H1 (cell line): Measurements from ENCODE around the gene SCNN1B. TPM values are rescaled to one million over a fixed set of nuclear protein-coding genes. Genes with fewer than 3 reads are reported as not detected.

Experiments
- CTCF ChIA-PET: fragments of 300-600 bp; sonication (Branson Sonifier 250); formaldehyde crosslinking; loops from one replicate; lab custom pipeline; 2021; ENCODE audit not compliant: partially characterized antibody; lab: Charles Lee
- POLR2A ChIA-PET: fragments of 300-600 bp; sonication (Branson Sonifier 250); formaldehyde crosslinking; loops from one replicate; lab custom pipeline; 2021; ENCODE audit warnings: inconsistent platforms; ENCODE audit not compliant: partially characterized antibody; lab: Charles Lee
- DNase-seq, 2 experiments: peaks; one replicate each; pipeline versions ENCODE4 v3.0.0 to v3.0.0-alpha.2; 2010 to 2022; ENCODE audit warnings: low spot score in 2 of 2, low read depth in 1 of 2, mixed read lengths in 1 of 2
- FAIRE-seq: peaks from 2 replicates; lab custom pipeline; 2011; peaks lifted over from hg19 to GRCh38; lab: Jason Lieb, UNC
- H2AFZ ChIP-seq: 2 replicates; pipeline ENCODE4 v1.8.1; 2012; ENCODE audit warnings: low read length, inconsistent platforms
- H2AK5ac ChIP-seq: 2 replicates; pipeline ENCODE4 v1.6.1; 2013; ENCODE audit warnings: low read depth, low read length
- H2BK120ac ChIP-seq: replicated peaks from 2 replicates; pipeline ENCODE3; 2013; ENCODE audit warnings: low read depth, low read length, inconsistent platforms
- H2BK12ac ChIP-seq: 2 replicates; pipeline ENCODE4 v1.6.1; 2013; ENCODE audit warnings: low read depth, low read length
- H2BK15ac ChIP-seq: 2 replicates; pipeline ENCODE4 v1.6.1; 2013; ENCODE audit warnings: low read length
- H2BK20ac ChIP-seq: 2 replicates; pipeline ENCODE4 v1.6.1; 2013; ENCODE audit warnings: low read length
- H2BK5ac ChIP-seq: 2 replicates; pipeline ENCODE4 v1.6.1; 2013; ENCODE audit warnings: low read depth, low read length
- H3K14ac ChIP-seq: 2 replicates; pipeline ENCODE4 v1.6.1; 2013; ENCODE audit warnings: inconsistent platforms; ENCODE audit not compliant: insufficient read length
- H3K18ac ChIP-seq: 2 replicates; pipeline ENCODE4 v1.6.1; 2013; ENCODE audit warnings: low read length; ENCODE audit errors: extremely low read depth
- H3K23ac ChIP-seq: 2 replicates; pipeline ENCODE4 v1.6.1; 2013; ENCODE audit warnings: inconsistent platforms; ENCODE audit not compliant: insufficient read length
- H3K23me2 ChIP-seq: 2 replicates; pipeline ENCODE4 v1.6.1; 2013; ENCODE audit warnings: low read depth, low read length
- H3K27ac ChIP-seq: 2 replicates; pipeline ENCODE4 v1.6.1; 2011; ENCODE audit warnings: low read depth, low read length, inconsistent platforms
- H3K27me3 ChIP-seq, 4 experiments: replicated peaks in 1 of 4; 1 replicate in 1 of 4; 2 replicates in 3 of 4; pipeline versions ENCODE4 v1.6.1 to v1.8.1; 2011 to 2013; ENCODE audit warnings: low read length in 3 of 4, mild to moderate bottlenecking in 3 of 4, inconsistent platforms in 2 of 4, mixed read lengths in 2 of 4, moderate library complexity in 1 of 4; ENCODE audit not compliant: control insufficient read depth in 3 of 4, insufficient read depth in 3 of 4; ENCODE audit errors: extremely low read depth in 1 of 4
- H3K36me3 ChIP-seq, 4 experiments: 2 replicates each; pipeline versions ENCODE4 v1.6.1 to v1.8.1; 2011 to 2013; ENCODE audit warnings: mild to moderate bottlenecking in 4 of 4, low read length in 3 of 4, moderate library complexity in 2 of 4, control low read depth in 1 of 4, inconsistent platforms in 1 of 4; ENCODE audit not compliant: insufficient read depth in 4 of 4, control insufficient read depth in 2 of 4
- H3K4ac ChIP-seq: replicated peaks from 2 replicates; pipeline ENCODE3; 2013; ENCODE audit warnings: low read length, low read depth, mixed read lengths, inconsistent platforms; ENCODE audit not compliant: insufficient read length
- H3K4me1 ChIP-seq, 4 experiments: replicated peaks in 1 of 4; 1 replicate in 1 of 4; 2 replicates in 3 of 4; pipeline versions ENCODE4 v1.6.1 to v1.8.1; 2011 to 2013; ENCODE audit warnings: low read length in 3 of 4, inconsistent platforms in 2 of 4, mixed read lengths in 1 of 4; ENCODE audit not compliant: insufficient read depth in 4 of 4, control insufficient read depth in 3 of 4
- H3K4me2 ChIP-seq, 2 experiments: 2 replicates each; pipeline versions ENCODE4 v1.6.1 to v1.8.1; 2011 to 2013; ENCODE audit warnings: low read depth in 2 of 2, low read length in 2 of 2, control low read depth in 1 of 2, inconsistent platforms in 1 of 2, mild to moderate bottlenecking in 1 of 2; ENCODE audit not compliant: insufficient read depth in 1 of 2
- H3K4me3 ChIP-seq, 4 experiments: fragments of 200-600, 300-600 bp in 1 of 4; sonication (generic), shearing (Covaris generic), sonication (Bioruptor Twin) in 1 of 4; 2 replicates each; pipeline versions ENCODE4 v1.5.1 to v1.8.1; 2011 to 2016; ENCODE audit warnings: low read length in 4 of 4, low read depth in 3 of 4, control low read depth in 2 of 4, inconsistent platforms in 2 of 4, mild to moderate bottlenecking in 2 of 4, mixed read lengths in 1 of 4, moderate library complexity in 1 of 4; ENCODE audit not compliant: insufficient read depth in 2 of 4; ENCODE audit errors: extremely low read depth in 1 of 4
- H3K56ac ChIP-seq: replicated peaks from 2 replicates; pipeline ENCODE3; 2013; ENCODE audit warnings: low read depth, mild to moderate bottlenecking, mixed read lengths, low read length, inconsistent platforms; ENCODE audit not compliant: insufficient read length
- H3K79me1 ChIP-seq: 2 replicates; pipeline ENCODE4 v1.6.1; 2013; ENCODE audit warnings: low read depth, low read length, control low read depth
- H3K79me2 ChIP-seq, 2 experiments: 2 replicates each; pipeline versions ENCODE4 v1.6.1 to v1.8.1; 2012 to 2013; ENCODE audit warnings: low read length in 2 of 2, mild to moderate bottlenecking in 2 of 2, inconsistent platforms in 1 of 2; ENCODE audit not compliant: insufficient read depth in 2 of 2, control insufficient read depth in 1 of 2
- H3K9ac ChIP-seq, 4 experiments: replicated peaks in 1 of 4; 1 replicate in 1 of 4; 2 replicates in 3 of 4; pipeline versions ENCODE4 v1.6.1 to v1.8.1; 2011 to 2013; ENCODE audit warnings: low read depth in 3 of 4, low read length in 3 of 4, control low read depth in 2 of 4, mild to moderate bottlenecking in 2 of 4, moderate library complexity in 2 of 4, inconsistent platforms in 1 of 4; ENCODE audit errors: extremely low read depth in 1 of 4
- H3K9me3 ChIP-seq, 2 experiments: 2 replicates each; pipeline versions ENCODE4 v1.6.1 to v1.8.1; 2012 to 2013; ENCODE audit warnings: mild to moderate bottlenecking in 2 of 2, moderate library complexity in 2 of 2, control low read depth in 1 of 2, inconsistent platforms in 1 of 2, low read depth in 1 of 2, low read length in 1 of 2, mixed read lengths in 1 of 2; ENCODE audit not compliant: insufficient read depth in 2 of 2
- H4K20me1 ChIP-seq, 2 experiments: replicated peaks in 1 of 2; 2 replicates each; pipeline versions ENCODE3 to v1.8.1; 2011 to 2013; ENCODE audit warnings: inconsistent platforms in 2 of 2, low read length in 2 of 2, mild to moderate bottlenecking in 1 of 2; ENCODE audit not compliant: insufficient read depth in 2 of 2, control insufficient read depth in 1 of 2
- H4K5ac ChIP-seq: 2 replicates; pipeline ENCODE4 v1.6.1; 2013; ENCODE audit warnings: low read length, low read depth, mixed read lengths, inconsistent platforms; ENCODE audit not compliant: insufficient read length
- H4K8ac ChIP-seq: 2 replicates; pipeline ENCODE4 v1.8.0; 2013; ENCODE audit warnings: mild to moderate bottlenecking, moderate library complexity, low read length, inconsistent platforms; ENCODE audit not compliant: insufficient read depth; ENCODE audit errors: extremely low read depth
- H4K91ac ChIP-seq: replicated peaks from 2 replicates; pipeline ENCODE3; 2013; ENCODE audit warnings: low read length, mixed read lengths, inconsistent platforms; ENCODE audit not compliant: insufficient read length
- ASH2L ChIP-seq: fragments of 200-600, 300-600 bp; sonication (generic); IDR thresholded peaks from one replicate; pipeline ENCODE4 v1.7.1; 2017; ENCODE audit warnings: low read length
- FOSL1 ChIP-seq: IDR thresholded peaks from 2 replicates; pipeline ENCODE4 v1.6.1; 2011; ENCODE audit warnings: mild to moderate bottlenecking, low read depth, low read length, moderate library complexity; ENCODE audit not compliant: insufficient read depth
- KDM1A ChIP-seq: fragments of 200-600, 300-600 bp; sonication (generic); IDR thresholded peaks from 2 replicates; pipeline ENCODE4 v1.7.1; 2016; ENCODE audit warnings: mild to moderate bottlenecking, low read length, borderline replicate concordance
- NRF1 ChIP-seq: IDR thresholded peaks from 2 replicates; pipeline ENCODE4 v1.6.1; 2011; ENCODE audit warnings: mild to moderate bottlenecking, low read depth, low read length, improper control_type of control experiment
- RFX5 ChIP-seq: IDR thresholded peaks from 2 replicates; pipeline ENCODE4 v1.6.1; 2011; ENCODE audit warnings: low read depth, low read length, improper control_type of control experiment, borderline replicate concordance
- WGBS, 2 experiments: shearing (Covaris generic) in 1 of 2; methylation state at CpG; one replicate each; pipeline versions ENCODE4 v1.1.6 to v1.1.7; 2013 to 2015; ENCODE audit warnings: low lambda C conversion rate in 2 of 2, mixed read lengths in 2 of 2, inconsistent platforms in 1 of 2, low coverage in 1 of 2, missing lambda C conversion rate in 1 of 2; ENCODE audit not compliant: insufficient replicate concordance in 2 of 2, insufficient coverage in 1 of 2, insufficient read length in 1 of 2; ENCODE audit errors: extremely low coverage in 1 of 2, missing lambda C conversion rate in 1 of 2; 5-methylcytosine and 5-hydroxymethylcytosine counted together
- polyA plus RNA-seq, 7 experiments: library from polyadenylated mRNA; depleted of rRNA in 3 of 7; stranded (reverse) in 5 of 7; unstranded in 2 of 7; fragments of >200 nt in 5 of 7; fragments of 200-250 nt in 2 of 7; gene quantifications; 1 replicate in 5 of 7; 2 replicates in 1 of 7; 4 replicates in 1 of 7; pipeline versions ENCODE4 v1.2.1 to v1.2.3, GENCODE V29; 2011 to 2013; ENCODE audit warnings: missing spikeins in 2 of 7, mixed read lengths in 2 of 7
- total RNA-seq: library from RNA; stranded (reverse); fragmentation: NEBNext Ultra II Directional; extraction: Animal tissue kit (Norgen Biotek cat#: 25700); gene quantifications from 2 replicates; pipeline ENCODE4 v1.2.1, GENCODE V29; 2021

Gene SCNN1B
- total and polyA plus RNA-seq, 2 of the 8 experiments (the other 6 are each of a cell fraction or from before 2014, with no cell fraction given) = 0.20 to 0.95 TPM

- Histone ChIP-seq H2BK15ac (no peak overlapping the region), H2BK5ac (no peak overlapping the region), H3K4me2 (no peak overlapping the region), H3K4me1 (peaks cover 0 to 4% (median 1%) of the 10 kb centered on the region in 4 experiments; a peak in 2 of 7 replicates), H3K23me2 (no peaks in the 10 kb centered on the region; the same call in 1 of the 2 replicates), H2AFZ (0 out of 2 replicates have a peak overlapping the region, but pooled peaks have one; percentile 44), H3K4me3 (no peak overlapping the region), H3K14ac (no peak overlapping the region), H3K4ac (no peak overlapping the region), H2BK20ac (no peak overlapping the region), H4K91ac (no peak overlapping the region), H3K56ac (no peak overlapping the region), H3K27me3 (no peaks in the 10 kb centered on the region), H3K9ac (no peak overlapping the region), H3K9me3 (no peaks in the 10 kb centered on the region), H3K79me2 (no peaks in the 10 kb centered on the region), H4K8ac (no peak overlapping the region), H3K27ac (no peak overlapping the region), H3K79me1 (no peaks in the 10 kb centered on the region), H4K5ac (no peak overlapping the region), H4K20me1 (peaks cover 0 to 1% of the 10 kb centered on the region in 2 experiments), H2BK12ac (no peak overlapping the region), H2AK5ac (no peak overlapping the region), H3K18ac (no peak overlapping the region), H3K36me3 (no peaks in the 10 kb centered on the region), H3K23ac (no peak overlapping the region), H2BK120ac (no peak overlapping the region)
- TF ChIP-seq RFX5 (no peak), ASH2L (no peak), KDM1A (peak; percentile 35; the same call in 1 of the 2 replicates), NRF1 (no peak), FOSL1 (no peak)
- WGBS, 2 experiments = 86% methylated on average over 13 of the region's 13 CpGs; no CpG with 5 or more reads in 1 of the 2 experiments
- DNase-seq = no peak
- no peak for FAIRE-seq
- POLR2A ChIA-PET = interaction anchor here (0.8 to 2.1 kb wide), 2 partner anchors 12 to 153 kb away, joined by 3 to 6 read pairs; no protein-coding TSS in a partner anchor
- CTCF ChIA-PET = interaction anchor here (1.1 to 2.0 kb wide), 3 partner anchors 9 to 61 kb away, joined by 3 to 8 read pairs (median 7); no protein-coding TSS in a partner anchor
These were observed 71.5 kb downstream of the SCNN1B start for GRCh38 chr16:23373436-23374219.
